A549 (cell line): ENCODE measurements around the gene MGMT.

Experiments
- BHLHE40 ChIP-seq: IDR thresholded peaks from 2 replicates; pipeline ENCODE4 v1.6.1; 2012; ENCODE audit warnings: low read depth, low read length, inconsistent platforms
- CTCF ChIP-seq: fragments of >200 bp; sonication (Bioruptor Twin); formaldehyde crosslinking; IDR thresholded peaks from 3 replicates; pipeline ENCODE4 v1.5.1; 2016
- EHMT2 ChIP-seq: fragments of 200-600 bp; sonication (generic); IDR thresholded peaks from 2 replicates; pipeline ENCODE4 v1.6.1; 2016; ENCODE audit warnings: antibody characterized with exemption, low read depth, mild to moderate bottlenecking, moderate library complexity
- ELK1 ChIP-seq: fragments of 150-350 bp; IDR thresholded peaks from 2 replicates; pipeline ENCODE4 v1.6.1; 2014; ENCODE audit warnings: low read depth, mild to moderate bottlenecking, low read length
- HDAC2 ChIP-seq: fragments of 200-600 bp; sonication (generic); IDR thresholded peaks from 2 replicates; pipeline ENCODE4 v1.6.1; 2016
- MYC ChIP-seq: IDR thresholded peaks from 2 replicates; pipeline ENCODE4 v1.6.1; 2012; ENCODE audit warnings: mild to moderate bottlenecking, inconsistent platforms, low read length, improper control_type of control experiment, borderline replicate concordance
- POLR2A ChIP-seq: IDR thresholded peaks from 2 replicates; pipeline ENCODE4 v1.6.1; 2012; ENCODE audit warnings: mild to moderate bottlenecking, low read length
- SMC3 ChIP-seq: fragments of >200 bp; sonication (Bioruptor Twin); formaldehyde crosslinking; IDR thresholded peaks from 3 replicates; pipeline ENCODE4 v1.6.1; 2018; ENCODE audit warnings: inconsistent platforms
- SREBF2 ChIP-seq: fragments of 450-650 bp; IDR thresholded peaks from 2 replicates; pipeline ENCODE4 v1.6.1; 2014; ENCODE audit warnings: mild to moderate bottlenecking, moderate library complexity
- ZFP36 ChIP-seq: fragments of 450-650 bp; IDR thresholded peaks from 2 replicates; pipeline ENCODE4 v1.6.1; 2014; ENCODE audit warnings: borderline replicate concordance; ENCODE audit not compliant: partially characterized antibody
- TF ChIP-seq, protein P1 (sequence below): fragments of 250-450 bp; sonication (Bioruptor Pico); IDR thresholded peaks from 2 replicates; pipeline ENCODE4 v1.5.0; 2021; ENCODE audit warnings: mild to moderate bottlenecking, moderate library complexity, borderline replicate concordance

DNA sequence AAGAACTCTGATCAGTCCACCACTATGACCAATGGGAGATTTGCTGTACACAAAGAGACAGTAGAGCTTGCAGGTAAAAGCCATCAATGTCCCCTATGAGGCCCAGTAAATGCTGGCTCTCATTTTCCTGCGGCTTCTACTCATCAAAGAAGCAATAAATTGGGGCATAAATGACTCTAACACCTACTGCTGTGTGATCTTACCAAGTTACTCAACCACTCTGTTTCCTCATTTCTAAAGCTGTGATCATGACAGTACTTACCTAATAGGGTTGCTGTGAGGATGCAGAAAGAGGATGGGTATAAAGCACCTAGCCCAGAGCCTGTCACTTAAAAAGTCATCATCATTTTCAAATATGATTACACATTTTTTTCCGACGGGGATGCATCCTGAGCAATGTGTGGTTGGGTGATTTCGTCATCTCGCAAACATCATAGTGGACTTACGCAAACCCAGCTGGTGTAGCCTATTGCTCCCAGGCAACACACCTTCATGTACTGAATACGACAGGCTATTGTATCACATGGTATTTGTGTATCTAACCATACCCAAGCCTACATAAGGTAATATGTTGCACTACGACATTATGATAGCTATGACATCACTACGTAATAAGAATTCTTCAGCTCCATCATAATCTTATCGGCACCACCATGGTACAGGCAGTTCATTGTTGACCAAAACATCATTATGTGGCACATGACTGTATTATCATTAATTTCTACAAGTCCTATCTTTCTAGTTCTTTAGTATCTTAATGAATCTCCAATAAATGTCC is 7.1 kb upstream of the MGMT start:
- TF ChIP-seq EHMT2: no peak
- no peak for TF ChIP-seq ZFP36
- no peak for TF ChIP-seq CTCF
- no peak for TF ChIP-seq POLR2A
- no peak for TF ChIP-seq SMC3
- TF ChIP-seq, protein P1, sequence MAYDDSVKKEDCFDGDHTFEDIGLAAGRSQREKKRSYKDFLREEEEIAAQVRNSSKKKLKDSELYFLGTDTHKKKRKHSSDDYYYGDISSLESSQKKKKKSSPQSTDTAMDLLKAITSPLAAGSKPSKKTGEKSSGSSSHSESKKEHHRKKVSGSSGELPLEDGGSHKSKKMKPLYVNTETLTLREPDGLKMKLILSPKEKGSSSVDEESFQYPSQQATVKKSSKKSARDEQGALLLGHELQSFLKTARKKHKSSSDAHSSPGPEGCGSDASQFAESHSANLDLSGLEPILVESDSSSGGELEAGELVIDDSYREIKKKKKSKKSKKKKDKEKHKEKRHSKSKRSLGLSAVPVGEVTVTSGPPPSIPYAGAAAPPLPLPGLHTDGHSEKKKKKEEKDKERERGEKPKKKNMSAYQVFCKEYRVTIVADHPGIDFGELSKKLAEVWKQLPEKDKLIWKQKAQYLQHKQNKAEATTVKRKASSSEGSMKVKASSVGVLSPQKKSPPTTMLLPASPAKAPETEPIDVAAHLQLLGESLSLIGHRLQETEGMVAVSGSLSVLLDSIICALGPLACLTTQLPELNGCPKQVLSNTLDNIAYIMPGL (CRISPR knock-in tag): no peak
- no peak for TF ChIP-seq SREBF2
- no peak for TF ChIP-seq BHLHE40
- TF ChIP-seq ELK1: no peak
- no peak for TF ChIP-seq MYC
- no peak for TF ChIP-seq HDAC2
